Liver (tissue), 9 donors: ENCODE results near the gene SCD5. TPM values are rescaled to one million over a fixed set of nuclear protein-coding genes. Genes with fewer than 3 reads are reported as not detected.

Experiments used
- DNase-seq: peaks from one replicate; pipeline ENCODE4 v3.0.0-alpha.2; 2017; ENCODE audit warnings: low spot score
- H3K27ac ChIP-seq, 2 donors: one replicate each; pipeline ENCODE4 v1.7.0; 2013; ENCODE audit warnings: inconsistent platforms in 2 of 2, low read length in 2 of 2, control low read depth in 1 of 2, low read depth in 1 of 2, mild to moderate bottlenecking in 1 of 2
- H3K27me3 ChIP-seq, 4 donors: one replicate each; pipeline versions ENCODE4 v1.6.1 to v1.7.0; 2013; ENCODE audit warnings: low read length in 3 of 4, inconsistent platforms in 1 of 4, mild to moderate bottlenecking in 1 of 4, moderate library complexity in 1 of 4; ENCODE audit not compliant: control insufficient read depth in 4 of 4, insufficient read depth in 4 of 4
- H3K36me3 ChIP-seq, 4 donors: one replicate each; pipeline versions ENCODE4 v1.6.1 to v1.7.0; 2013; ENCODE audit warnings: low read length in 3 of 4, mild to moderate bottlenecking in 3 of 4, low read depth in 1 of 4, moderate library complexity in 1 of 4; ENCODE audit not compliant: control insufficient read depth in 4 of 4, insufficient read depth in 3 of 4
- H3K4me1 ChIP-seq, 4 donors: one replicate each; pipeline versions ENCODE4 v1.6.1 to v1.7.0; 2013; ENCODE audit warnings: low read length in 3 of 4, mild to moderate bottlenecking in 3 of 4, moderate library complexity in 1 of 4; ENCODE audit not compliant: control insufficient read depth in 4 of 4, insufficient read depth in 4 of 4
- H3K4me3 ChIP-seq, 3 donors: one replicate each; pipeline versions ENCODE4 v1.6.1 to v1.7.0; 2013; ENCODE audit warnings: low read length in 3 of 3, control low read depth in 1 of 3, low read depth in 1 of 3, mild to moderate bottlenecking in 1 of 3
- H3K9ac ChIP-seq, 2 donors: one replicate each; pipeline ENCODE4 v1.7.0; 2013; ENCODE audit warnings: low read length in 2 of 2, mild to moderate bottlenecking in 2 of 2, moderate library complexity in 2 of 2, control low read depth in 1 of 2, low read depth in 1 of 2
- H3K9me3 ChIP-seq, 4 donors: one replicate each; pipeline versions ENCODE4 v1.6.1 to v1.7.0; 2013; ENCODE audit warnings: low read length in 3 of 4; ENCODE audit not compliant: control insufficient read depth in 4 of 4
- EGR1 ChIP-seq, 2 donors: IDR thresholded peaks; 2 replicates each; pipeline ENCODE4 v1.6.1; 2016 to 2018; ENCODE audit warnings: antibody characterized with exemption in 2 of 2, low read depth in 2 of 2
- FOXA1 ChIP-seq: IDR thresholded peaks from 2 replicates; pipeline ENCODE4 v1.6.1; 2016; ENCODE audit warnings: antibody characterized with exemption
- FOXA2 ChIP-seq: IDR thresholded peaks from 2 replicates; pipeline ENCODE4 v1.6.1; 2016; ENCODE audit warnings: antibody characterized with exemption
- GABPA ChIP-seq, 2 donors: IDR thresholded peaks in 1 of 2; conservative IDR thresholded peaks in 1 of 2; 2 replicates each; pipeline ENCODE4 v1.6.1; 2016; ENCODE audit warnings: antibody characterized with exemption in 2 of 2, mild to moderate bottlenecking in 1 of 2, moderate library complexity in 1 of 2
- HNF4A ChIP-seq, 2 donors: conservative IDR thresholded peaks; 2 replicates each; pipeline ENCODE4 v1.6.1; 2016; ENCODE audit warnings: antibody characterized with exemption in 2 of 2, mild to moderate bottlenecking in 2 of 2
- HNF4G ChIP-seq: IDR thresholded peaks from 2 replicates; pipeline ENCODE4 v1.6.1; 2016; ENCODE audit warnings: antibody characterized with exemption
- JUND ChIP-seq, 2 donors: IDR thresholded peaks; 2 replicates each; pipeline ENCODE4 v1.6.1; 2016; ENCODE audit warnings: antibody characterized with exemption in 2 of 2
- NR2F2 ChIP-seq: IDR thresholded peaks from 2 replicates; pipeline ENCODE4 v1.6.1; 2016; ENCODE audit warnings: antibody characterized with exemption
- RAD21 ChIP-seq, 2 donors: IDR thresholded peaks; 2 replicates each; pipeline ENCODE4 v1.6.1; 2016; ENCODE audit warnings: antibody characterized with exemption in 2 of 2, mild to moderate bottlenecking in 2 of 2
- RXRA ChIP-seq, 2 donors: IDR thresholded peaks; 2 replicates each; pipeline ENCODE4 v1.6.1; 2017 to 2018; ENCODE audit warnings: antibody characterized with exemption in 2 of 2, mild to moderate bottlenecking in 1 of 2
- SP1 ChIP-seq: IDR thresholded peaks from 2 replicates; pipeline ENCODE4 v1.6.1; 2018; ENCODE audit warnings: antibody characterized with exemption, mild to moderate bottlenecking
- TAF1 ChIP-seq: conservative IDR thresholded peaks from 2 replicates; pipeline ENCODE4 v1.6.1; 2016; ENCODE audit warnings: antibody characterized with exemption, mild to moderate bottlenecking
- YY1 ChIP-seq: IDR thresholded peaks from 2 replicates; pipeline ENCODE4 v1.6.1; 2016; ENCODE audit warnings: antibody characterized with exemption, mild to moderate bottlenecking
- WGBS: extraction: QIAGEN DNeasy Blood & Tissue Kit; methylation state at CpG from one replicate; pipeline ENCODE4 v1.1.7; 2013; 5-methylcytosine and 5-hydroxymethylcytosine counted together
- polyA plus RNA-seq, 2 donors: library from polyadenylated mRNA; stranded (reverse) in 1 of 2; unstranded in 1 of 2; fragments of 200-250 nt in 1 of 2; fragments of >200 nt in 1 of 2; fragmentation: Nextera tagmentation in 1 of 2; extraction: Ambion mirVana in 1 of 2; gene quantifications; one replicate each; pipeline versions ENCODE4 v1.2.1 to v1.2.3, GENCODE V29; 2013 to 2015
- total RNA-seq, 2 donors: library from RNA; depleted of rRNA; stranded (reverse); fragments of >200 nt; gene quantifications; one replicate each; pipeline ENCODE4 v1.2.3, GENCODE V29; 2014
- TF ChIP-seq, protein P1 (sequence below): IDR thresholded peaks from 2 replicates; pipeline ENCODE4 v1.6.1; 2016; ENCODE audit warnings: antibody characterized with exemption
- TF ChIP-seq, protein P2 (sequence below): IDR thresholded peaks from 2 replicates; pipeline ENCODE4 v1.6.1; 2016; ENCODE audit warnings: antibody characterized with exemption
- TF ChIP-seq, protein P3 (sequence below): IDR thresholded peaks from 2 replicates; pipeline ENCODE4 v1.6.1; 2016; ENCODE audit warnings: antibody characterized with exemption
- TF ChIP-seq, protein P4 (sequence below): fragments of 150-350 bp; IDR thresholded peaks from 2 replicates; pipeline ENCODE4 v1.5.1; 2017; ENCODE audit warnings: improper control_type of control experiment, low read depth, low read length; ENCODE audit not compliant: missing input control
- TF ChIP-seq, protein P5 (sequence below): IDR thresholded peaks from 2 replicates; pipeline ENCODE4 v1.6.1; 2016; ENCODE audit warnings: antibody characterized with exemption, mild to moderate bottlenecking
- donor health status: healthy.
- donor health status: healthy.
- donor health status: healthy.
- donor health status: healthy.
- donor health status: healthy.

The SCD5 gene
- total and polyA plus RNA-seq, 4 donors, result 0.14 to 1.9 (median 0.57) TPM

DNA sequence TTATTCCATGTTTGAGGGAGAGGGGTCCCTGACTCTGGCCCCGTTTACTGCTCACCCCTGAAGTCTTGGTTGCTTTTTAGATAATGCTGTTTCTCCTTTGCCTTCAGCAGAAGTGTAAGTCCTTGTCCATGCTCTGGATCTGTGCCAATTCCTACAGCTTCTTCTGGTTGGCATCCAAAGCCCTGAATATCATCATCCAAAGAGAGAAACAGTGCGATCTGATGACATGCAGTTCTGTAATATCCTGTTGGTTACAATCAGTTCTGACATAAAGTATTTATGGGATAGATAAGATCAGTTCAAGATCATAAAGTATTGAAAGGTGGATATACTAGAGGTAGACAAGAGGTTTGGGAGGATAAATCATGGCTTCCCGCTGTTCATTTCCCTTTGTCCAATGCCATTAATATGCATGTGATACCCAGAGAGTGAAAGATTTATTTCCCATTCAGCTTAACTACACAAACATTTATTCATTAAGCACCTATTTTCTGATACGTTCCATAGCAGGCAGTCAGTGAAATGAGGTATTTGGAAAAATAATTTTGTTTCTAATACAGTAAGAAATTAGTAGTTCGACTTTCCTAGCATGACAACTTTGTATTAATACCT, 183.7 kb downstream of the SCD5 start:
- no peaks in the 10 kb centered on the region for H3K9me3 ChIP-seq
- no peak overlapping the region for H3K9ac ChIP-seq
- WGBS, result 87% methylated on average over 5 of the region's 5 CpGs
- H3K27ac ChIP-seq, result no peak overlapping the region
- TF ChIP-seq, protein P1, sequence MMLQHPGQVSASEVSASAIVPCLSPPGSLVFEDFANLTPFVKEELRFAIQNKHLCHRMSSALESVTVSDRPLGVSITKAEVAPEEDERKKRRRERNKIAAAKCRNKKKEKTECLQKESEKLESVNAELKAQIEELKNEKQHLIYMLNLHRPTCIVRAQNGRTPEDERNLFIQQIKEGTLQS, result no peak
- TF ChIP-seq JUND (IDR thresholded peaks at IDR 0.05), result no peak
- TF ChIP-seq, protein P2, sequence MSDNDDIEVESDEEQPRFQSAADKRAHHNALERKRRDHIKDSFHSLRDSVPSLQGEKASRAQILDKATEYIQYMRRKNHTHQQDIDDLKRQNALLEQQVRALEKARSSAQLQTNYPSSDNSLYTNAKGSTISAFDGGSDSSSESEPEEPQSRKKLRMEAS, result no peak
- no peak for TF ChIP-seq TAF1
- TF ChIP-seq FOXA2, result no peak
- no peak for TF ChIP-seq YY1
- TF ChIP-seq, protein P3, sequence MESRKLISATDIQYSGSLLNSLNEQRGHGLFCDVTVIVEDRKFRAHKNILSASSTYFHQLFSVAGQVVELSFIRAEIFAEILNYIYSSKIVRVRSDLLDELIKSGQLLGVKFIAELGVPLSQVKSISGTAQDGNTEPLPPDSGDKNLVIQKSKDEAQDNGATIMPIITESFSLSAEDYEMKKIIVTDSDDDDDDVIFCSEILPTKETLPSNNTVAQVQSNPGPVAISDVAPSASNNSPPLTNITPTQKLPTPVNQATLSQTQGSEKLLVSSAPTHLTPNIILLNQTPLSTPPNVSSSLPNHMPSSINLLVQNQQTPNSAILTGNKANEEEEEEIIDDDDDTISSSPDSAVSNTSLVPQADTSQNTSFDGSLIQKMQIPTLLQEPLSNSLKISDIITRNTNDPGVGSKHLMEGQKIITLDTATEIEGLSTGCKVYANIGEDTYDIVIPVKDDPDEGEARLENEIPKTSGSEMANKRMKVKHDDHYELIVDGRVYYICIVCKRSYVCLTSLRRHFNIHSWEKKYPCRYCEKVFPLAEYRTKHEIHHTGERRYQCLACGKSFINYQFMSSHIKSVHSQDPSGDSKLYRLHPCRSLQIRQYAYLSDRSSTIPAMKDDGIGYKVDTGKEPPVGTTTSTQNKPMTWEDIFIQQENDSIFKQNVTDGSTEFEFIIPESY, result no peak
- no peak for TF ChIP-seq NR2F2
- no peak for TF ChIP-seq GABPA (IDR thresholded peaks at IDR 0.05 in 1 of 2, conservative IDR thresholded peaks at IDR 0.05 in 1 of 2)
- no peak for TF ChIP-seq EGR1 (IDR thresholded peaks at IDR 0.05; ENCODE audit: low read depth in 2 of 2)
- TF ChIP-seq, protein P4, sequence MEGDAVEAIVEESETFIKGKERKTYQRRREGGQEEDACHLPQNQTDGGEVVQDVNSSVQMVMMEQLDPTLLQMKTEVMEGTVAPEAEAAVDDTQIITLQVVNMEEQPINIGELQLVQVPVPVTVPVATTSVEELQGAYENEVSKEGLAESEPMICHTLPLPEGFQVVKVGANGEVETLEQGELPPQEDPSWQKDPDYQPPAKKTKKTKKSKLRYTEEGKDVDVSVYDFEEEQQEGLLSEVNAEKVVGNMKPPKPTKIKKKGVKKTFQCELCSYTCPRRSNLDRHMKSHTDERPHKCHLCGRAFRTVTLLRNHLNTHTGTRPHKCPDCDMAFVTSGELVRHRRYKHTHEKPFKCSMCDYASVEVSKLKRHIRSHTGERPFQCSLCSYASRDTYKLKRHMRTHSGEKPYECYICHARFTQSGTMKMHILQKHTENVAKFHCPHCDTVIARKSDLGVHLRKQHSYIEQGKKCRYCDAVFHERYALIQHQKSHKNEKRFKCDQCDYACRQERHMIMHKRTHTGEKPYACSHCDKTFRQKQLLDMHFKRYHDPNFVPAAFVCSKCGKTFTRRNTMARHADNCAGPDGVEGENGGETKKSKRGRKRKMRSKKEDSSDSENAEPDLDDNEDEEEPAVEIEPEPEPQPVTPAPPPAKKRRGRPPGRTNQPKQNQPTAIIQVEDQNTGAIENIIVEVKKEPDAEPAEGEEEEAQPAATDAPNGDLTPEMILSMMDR, result no peak
- no peak for TF ChIP-seq RXRA (IDR thresholded peaks at IDR 0.05)
- TF ChIP-seq, protein P5, sequence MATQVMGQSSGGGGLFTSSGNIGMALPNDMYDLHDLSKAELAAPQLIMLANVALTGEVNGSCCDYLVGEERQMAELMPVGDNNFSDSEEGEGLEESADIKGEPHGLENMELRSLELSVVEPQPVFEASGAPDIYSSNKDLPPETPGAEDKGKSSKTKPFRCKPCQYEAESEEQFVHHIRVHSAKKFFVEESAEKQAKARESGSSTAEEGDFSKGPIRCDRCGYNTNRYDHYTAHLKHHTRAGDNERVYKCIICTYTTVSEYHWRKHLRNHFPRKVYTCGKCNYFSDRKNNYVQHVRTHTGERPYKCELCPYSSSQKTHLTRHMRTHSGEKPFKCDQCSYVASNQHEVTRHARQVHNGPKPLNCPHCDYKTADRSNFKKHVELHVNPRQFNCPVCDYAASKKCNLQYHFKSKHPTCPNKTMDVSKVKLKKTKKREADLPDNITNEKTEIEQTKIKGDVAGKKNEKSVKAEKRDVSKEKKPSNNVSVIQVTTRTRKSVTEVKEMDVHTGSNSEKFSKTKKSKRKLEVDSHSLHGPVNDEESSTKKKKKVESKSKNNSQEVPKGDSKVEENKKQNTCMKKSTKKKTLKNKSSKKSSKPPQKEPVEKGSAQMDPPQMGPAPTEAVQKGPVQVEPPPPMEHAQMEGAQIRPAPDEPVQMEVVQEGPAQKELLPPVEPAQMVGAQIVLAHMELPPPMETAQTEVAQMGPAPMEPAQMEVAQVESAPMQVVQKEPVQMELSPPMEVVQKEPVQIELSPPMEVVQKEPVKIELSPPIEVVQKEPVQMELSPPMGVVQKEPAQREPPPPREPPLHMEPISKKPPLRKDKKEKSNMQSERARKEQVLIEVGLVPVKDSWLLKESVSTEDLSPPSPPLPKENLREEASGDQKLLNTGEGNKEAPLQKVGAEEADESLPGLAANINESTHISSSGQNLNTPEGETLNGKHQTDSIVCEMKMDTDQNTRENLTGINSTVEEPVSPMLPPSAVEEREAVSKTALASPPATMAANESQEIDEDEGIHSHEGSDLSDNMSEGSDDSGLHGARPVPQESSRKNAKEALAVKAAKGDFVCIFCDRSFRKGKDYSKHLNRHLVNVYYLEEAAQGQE, result no peak
- TF ChIP-seq FOXA1, result no peak
- TF ChIP-seq SP1, result no peak
- no peak for TF ChIP-seq HNF4A (conservative IDR thresholded peaks at IDR 0.05)
- no peak for TF ChIP-seq RAD21 (IDR thresholded peaks at IDR 0.05)
- no peak for TF ChIP-seq HNF4G
- H3K27me3 ChIP-seq, result no peaks in the 10 kb centered on the region
- H3K36me3 ChIP-seq, result no peaks in the 10 kb centered on the region
- DNase-seq, result no peak
- H3K4me1 ChIP-seq, result no peaks in the 10 kb centered on the region
- no peak overlapping the region for H3K4me3 ChIP-seq
